DMS 273 (cell line): ENCODE measurements around the gene ELOA.
"Not testable (repeated sequence)": the region's sequence is repeated elsewhere in the genome, so short reads cannot be mapped to it uniquely, and the experiment has no call there.

Source experiments
- DNase-seq: peaks from one replicate; lab custom pipeline; 2025; ENCODE audit not compliant: unreplicated experiment; lab: John Stamatoyannopoulos, UW

ELOA gene

GRCh38 chr1:23800400-23801337 is 57.4 kb downstream of the ELOA start, which contains the start of gene GALE:
GALE (minus strand) TSS chr1:23800754; CDS start chr1:23799007, 1,747 bp downstream.
- DNase-seq, result peak; percentile 95

- no peak for DNase-seq
These were observed 58.1 kb downstream of the ELOA start for GRCh38 chr1:23801338-23801748.

DNA sequence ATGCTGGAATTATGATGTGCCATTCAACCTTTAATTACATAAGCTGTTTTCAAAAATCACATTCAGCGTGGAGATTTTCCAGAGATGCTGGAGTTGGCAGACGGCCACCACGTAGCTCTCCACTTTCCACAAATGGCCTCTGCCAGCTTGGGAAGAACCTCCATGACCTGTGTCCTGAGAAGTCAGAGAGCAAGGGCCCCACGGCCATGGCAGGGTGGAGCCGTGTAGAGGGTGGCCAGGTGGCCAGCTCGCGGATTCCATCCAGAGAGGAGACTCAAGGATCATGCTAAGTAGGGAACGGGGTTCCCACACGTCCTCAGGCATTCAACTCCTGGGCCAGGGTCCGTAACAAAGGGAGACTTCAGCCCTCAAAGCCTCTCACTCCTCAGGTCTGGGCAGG is 58.6 kb downstream of the ELOA start:
- peak; percentile 44 for DNase-seq

GRCh38 chr1:23802809-23803342 is 59.6 kb downstream of the ELOA start:
- not testable (repeated sequence) for DNase-seq

DNA sequence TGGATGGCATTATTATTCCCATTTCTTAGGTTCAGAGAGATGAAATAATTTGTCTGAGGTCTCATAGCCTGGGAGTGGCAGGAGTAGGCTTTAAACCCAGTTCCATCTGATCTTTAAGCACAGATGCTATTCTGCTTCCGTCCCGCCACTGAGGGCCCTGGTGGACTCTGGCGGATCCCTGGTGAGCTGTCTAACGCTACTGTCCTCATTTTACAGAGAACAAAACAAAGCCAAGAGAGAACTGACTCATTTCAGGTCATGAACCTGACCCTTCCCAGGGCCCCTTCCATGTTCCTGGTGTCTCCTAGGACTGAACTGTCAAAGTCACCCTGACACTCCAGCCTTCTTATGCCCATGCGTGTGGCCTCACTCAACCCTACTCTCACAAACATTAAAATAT is 60.4 kb downstream of the ELOA start:
- DNase-seq, result no peak

GRCh38 chr1:23804183-23804835 is 61.0 kb downstream of the ELOA start:
- DNase-seq, result peak; percentile 33

GRCh38 chr1:23805025-23805424 is 61.8 kb downstream of the ELOA start:
- DNase-seq, result no peak

DNA sequence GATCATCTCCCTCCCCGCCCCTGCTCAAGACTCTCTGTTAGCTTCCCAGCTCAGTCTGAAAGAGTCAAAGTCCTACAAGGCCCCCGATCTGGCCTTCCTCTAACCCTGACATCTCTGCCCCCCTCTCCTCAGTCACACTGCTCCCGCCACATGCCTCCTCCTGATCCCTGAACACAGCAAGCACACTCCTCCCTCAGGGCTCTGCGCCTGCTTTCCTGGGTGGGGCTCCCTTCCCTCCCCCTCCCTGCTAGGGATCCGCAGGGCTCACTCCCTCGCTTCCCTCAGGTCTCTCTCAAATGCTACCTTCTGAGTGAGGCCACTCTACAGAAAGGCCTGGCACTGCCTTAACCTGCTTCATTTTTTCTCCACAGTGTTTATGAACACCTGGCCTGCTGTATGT is 63.0 kb downstream of the ELOA start:
- DNase-seq, result no peak

- no peak for DNase-seq
These were observed 64.2 kb downstream of the ELOA start for GRCh38 chr1:23807453-23807852.

- DNase-seq, result peak; percentile 88
These were observed 66.5 kb downstream of the ELOA start for GRCh38 chr1:23809751-23810171.

DNA sequence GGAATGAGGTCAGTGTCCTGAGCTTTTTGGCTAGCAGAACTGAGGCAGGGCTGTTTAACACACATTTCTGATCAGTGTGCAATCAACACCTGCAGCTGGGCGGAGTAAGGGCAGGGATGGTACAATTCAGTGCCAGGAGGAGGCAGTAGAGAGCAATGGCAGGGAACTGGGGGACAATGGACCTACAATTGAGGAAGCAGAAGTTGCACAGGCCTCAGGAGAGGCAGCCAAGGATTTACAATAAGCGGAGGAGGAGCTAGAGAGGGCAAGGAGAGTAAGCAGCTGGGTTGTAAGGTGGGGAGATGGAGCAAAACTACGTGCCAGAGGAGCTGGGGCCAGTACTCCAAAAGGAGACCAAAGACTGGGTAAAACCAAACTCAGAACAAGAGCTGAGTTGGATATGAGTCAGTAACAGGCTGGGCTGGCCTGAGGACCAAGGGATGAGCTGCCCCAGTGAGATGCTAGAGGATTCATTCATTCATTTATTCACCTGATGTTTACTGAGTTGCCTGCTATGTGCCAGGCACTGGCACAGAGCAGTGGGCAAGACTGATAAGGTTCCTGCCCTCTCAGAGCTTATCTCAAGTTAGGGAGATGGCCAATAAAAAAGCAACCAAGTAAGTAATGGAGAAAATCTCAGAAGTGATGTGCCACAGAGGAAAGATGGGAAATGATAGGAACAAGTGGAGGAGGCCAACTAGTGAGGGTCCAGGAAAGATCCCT is 67.7 kb downstream of the ELOA start:
- peak; percentile 71 for DNase-seq
